Measurements from ENCODE around the gene GOLGA6L2.

The GOLGA6L2 gene

GRCh38 chr15:23482764-23483489 is 35.9 kb upstream of the GOLGA6L2 start:
- Histone ChIP-seq H3K14ac (ENCODE audit: low read length in 2 of 2) (no peak overlapping the region), H2AK5ac (ENCODE audit: low read length, severe bottlenecking) (no peak overlapping the region), H3K27ac (ENCODE audit: low read length, poor library complexity, severe bottlenecking) (no peak overlapping the region), H3K4me1 (ENCODE audit: control insufficient read depth, insufficient read depth, low read depth, low read length) (no peaks in the 10 kb centered on the region), H3K9ac (ENCODE audit: low read length) (no peak overlapping the region), H3K9me3 (ENCODE audit: control insufficient read depth, low read length) (no peaks in the 10 kb centered on the region), H3K18ac (ENCODE audit: low read depth in 1 of 2, low read length in 2 of 2) (no peak overlapping the region), H3K4me2 (ENCODE audit: low read length, poor library complexity, severe bottlenecking) (no peak overlapping the region), H4K8ac (ENCODE audit: low read length) (no peak overlapping the region), H3K4me3 (ENCODE audit: insufficient read depth in 1 of 2, low read depth in 1 of 2, low read length in 2 of 2) (no peak overlapping the region), H3K4ac (ENCODE audit: low read depth in 1 of 2, low read length in 2 of 2) (no peak overlapping the region), H3K36me3 (ENCODE audit: control insufficient read depth in 1 of 2, insufficient read depth in 2 of 2, low read depth in 1 of 2, low read length in 2 of 2) (no peaks in the 10 kb centered on the region), H2BK5ac (ENCODE audit: low read depth, low read length, poor library complexity, severe bottlenecking) (no peak overlapping the region), H4K91ac (ENCODE audit: low read length) (no peak overlapping the region), H2BK12ac (ENCODE audit: low read length in 2 of 2) (no peak overlapping the region), H2BK15ac (ENCODE audit: low read depth, poor library complexity, severe bottlenecking) (no peak overlapping the region), H3K23ac (ENCODE audit: low read length in 2 of 2) (no peak overlapping the region), H2BK120ac (ENCODE audit: low read depth, low read length) (no peak overlapping the region), H3K27me3 (ENCODE audit: control insufficient read depth in 1 of 2, insufficient read depth in 1 of 2, low read length in 2 of 2) (peaks cover 0 to 12% of the 10 kb centered on the region in 2 experiments), H2AFZ (ENCODE audit: low read depth, low read length) (no peak overlapping the region), H3K79me1 (replicated peaks; ENCODE audit: low read length, poor library complexity, severe bottlenecking) (no peaks in the 10 kb centered on the region)
- 38% methylated on average over 2 of the region's 3 CpGs for WGBS
- DNase-seq: no peak

- H3K79me1 ChIP-seq (replicated peaks; ENCODE audit: low read length, poor library complexity, severe bottlenecking): no peaks in the 10 kb centered on the region
- H3K4me1 ChIP-seq (ENCODE audit: control insufficient read depth, insufficient read depth, low read depth, low read length): no peaks in the 10 kb centered on the region
- no peak overlapping the region for H3K9ac ChIP-seq (ENCODE audit: low read length)
- H3K4ac ChIP-seq (ENCODE audit: low read depth in 1 of 2, low read length in 2 of 2): no peak overlapping the region
- no peak overlapping the region for H2BK12ac ChIP-seq (ENCODE audit: low read length in 2 of 2)
- no peak overlapping the region for H3K4me2 ChIP-seq (ENCODE audit: low read length, poor library complexity, severe bottlenecking)
- H2BK5ac ChIP-seq (ENCODE audit: low read depth, low read length, poor library complexity, severe bottlenecking): no peak overlapping the region
- no peak overlapping the region for H4K91ac ChIP-seq (ENCODE audit: low read length)
- peaks cover 0 to 12% of the 10 kb centered on the region in 2 experiments for H3K27me3 ChIP-seq (ENCODE audit: control insufficient read depth in 1 of 2, insufficient read depth in 1 of 2, low read length in 2 of 2)
- no peaks in the 10 kb centered on the region for H3K9me3 ChIP-seq (ENCODE audit: control insufficient read depth, low read length)
- H3K18ac ChIP-seq (ENCODE audit: low read depth in 1 of 2, low read length in 2 of 2): no peak overlapping the region
- H3K27ac ChIP-seq (ENCODE audit: low read length, poor library complexity, severe bottlenecking): no peak overlapping the region
- no peak overlapping the region for H3K4me3 ChIP-seq (ENCODE audit: insufficient read depth in 1 of 2, low read depth in 1 of 2, low read length in 2 of 2)
- no peak overlapping the region for H3K14ac ChIP-seq (ENCODE audit: low read length in 2 of 2)
- WGBS: 72% methylated on average over 1 of the region's 1 CpG
- H3K23ac ChIP-seq (ENCODE audit: low read length in 2 of 2): no peak overlapping the region
- H2AK5ac ChIP-seq (ENCODE audit: low read length, severe bottlenecking): no peak overlapping the region
- H4K8ac ChIP-seq (ENCODE audit: low read length): no peak overlapping the region
- DNase-seq: no peak
- H3K36me3 ChIP-seq (ENCODE audit: control insufficient read depth in 1 of 2, insufficient read depth in 2 of 2, low read depth in 1 of 2, low read length in 2 of 2): no peaks in the 10 kb centered on the region
- H2AFZ ChIP-seq (ENCODE audit: low read depth, low read length): no peak overlapping the region
- H2BK120ac ChIP-seq (ENCODE audit: low read depth, low read length): no peak overlapping the region
- H2BK15ac ChIP-seq (ENCODE audit: low read depth, poor library complexity, severe bottlenecking): no peak overlapping the region
Observed at GRCh38 chr15:23482228-23482627, 35.2 kb upstream of the GOLGA6L2 start.

GRCh38 chr15:23477920-23478319 is 30.9 kb upstream of the GOLGA6L2 start:
- Histone ChIP-seq H3K27ac (ENCODE audit: low read length, poor library complexity, severe bottlenecking) (no peak overlapping the region), H3K9ac (ENCODE audit: low read length) (no peak overlapping the region), H2BK12ac (ENCODE audit: low read length in 2 of 2) (no peak overlapping the region), H3K79me1 (replicated peaks; ENCODE audit: low read length, poor library complexity, severe bottlenecking) (no peaks in the 10 kb centered on the region), H3K4ac (ENCODE audit: low read depth in 1 of 2, low read length in 2 of 2) (no peak overlapping the region), H2AK5ac (ENCODE audit: low read length, severe bottlenecking) (no peak overlapping the region), H3K14ac (ENCODE audit: low read length in 2 of 2) (no peak overlapping the region), H2BK15ac (ENCODE audit: low read depth, poor library complexity, severe bottlenecking) (no peak overlapping the region), H3K36me3 (ENCODE audit: control insufficient read depth in 1 of 2, insufficient read depth in 2 of 2, low read depth in 1 of 2, low read length in 2 of 2) (no peaks in the 10 kb centered on the region), H3K27me3 (ENCODE audit: control insufficient read depth in 1 of 2, insufficient read depth in 1 of 2, low read length in 2 of 2) (peaks cover 0 to 12% of the 10 kb centered on the region in 2 experiments), H3K18ac (ENCODE audit: low read depth in 1 of 2, low read length in 2 of 2) (no peak overlapping the region), H2BK120ac (ENCODE audit: low read depth, low read length) (no peak overlapping the region), H3K4me3 (ENCODE audit: insufficient read depth in 1 of 2, low read depth in 1 of 2, low read length in 2 of 2) (no peak overlapping the region), H2AFZ (ENCODE audit: low read depth, low read length) (no peak overlapping the region), H3K4me2 (ENCODE audit: low read length, poor library complexity, severe bottlenecking) (no peak overlapping the region), H4K91ac (ENCODE audit: low read length) (no peak overlapping the region), H3K9me3 (ENCODE audit: control insufficient read depth, low read length) (no peaks in the 10 kb centered on the region), H3K4me1 (ENCODE audit: control insufficient read depth, insufficient read depth, low read depth, low read length) (no peaks in the 10 kb centered on the region), H3K23ac (ENCODE audit: low read length in 2 of 2) (no peak overlapping the region), H4K8ac (ENCODE audit: low read length) (no peak overlapping the region), H2BK5ac (ENCODE audit: low read depth, low read length, poor library complexity, severe bottlenecking) (no peak overlapping the region)
- no peak for DNase-seq
- 84% methylated on average over 6 of the region's 6 CpGs for WGBS

GRCh38 chr15:23472678-23473077 is 25.6 kb upstream of the GOLGA6L2 start:
- no peak overlapping the region for H2BK15ac ChIP-seq (ENCODE audit: low read depth, poor library complexity, severe bottlenecking)
- H3K4ac ChIP-seq (ENCODE audit: low read depth in 1 of 2, low read length in 2 of 2): no peak overlapping the region
- H3K14ac ChIP-seq (ENCODE audit: low read length in 2 of 2): no peak overlapping the region
- H2BK12ac ChIP-seq (ENCODE audit: low read length in 2 of 2): no peak overlapping the region
- H2BK120ac ChIP-seq (ENCODE audit: low read depth, low read length): no peak overlapping the region
- H3K4me1 ChIP-seq (ENCODE audit: control insufficient read depth, insufficient read depth, low read depth, low read length): no peaks in the 10 kb centered on the region
- H4K91ac ChIP-seq (ENCODE audit: low read length): no peak overlapping the region
- H3K4me2 ChIP-seq (ENCODE audit: low read length, poor library complexity, severe bottlenecking): no peak overlapping the region
- no peak overlapping the region for H2BK5ac ChIP-seq (ENCODE audit: low read depth, low read length, poor library complexity, severe bottlenecking)
- H3K4me3 ChIP-seq (ENCODE audit: insufficient read depth in 1 of 2, low read depth in 1 of 2, low read length in 2 of 2): no peak overlapping the region
- H3K9me3 ChIP-seq (ENCODE audit: control insufficient read depth, low read length): no peaks in the 10 kb centered on the region
- H3K27me3 ChIP-seq (ENCODE audit: control insufficient read depth in 1 of 2, insufficient read depth in 1 of 2, low read length in 2 of 2): peaks cover 0 to 3% of the 10 kb centered on the region in 2 experiments
- H3K79me1 ChIP-seq (replicated peaks; ENCODE audit: low read length, poor library complexity, severe bottlenecking): no peaks in the 10 kb centered on the region
- no peak overlapping the region for H3K18ac ChIP-seq (ENCODE audit: low read depth in 1 of 2, low read length in 2 of 2)
- H2AK5ac ChIP-seq (ENCODE audit: low read length, severe bottlenecking): no peak overlapping the region
- no peak overlapping the region for H3K9ac ChIP-seq (ENCODE audit: low read length)
- H3K27ac ChIP-seq (ENCODE audit: low read length, poor library complexity, severe bottlenecking): no peak overlapping the region
- H4K8ac ChIP-seq (ENCODE audit: low read length): no peak overlapping the region
- no peak overlapping the region for H3K23ac ChIP-seq (ENCODE audit: low read length in 2 of 2)
- no CpG with 5 or more reads among the region's 3 CpGs for WGBS
- no peaks in the 10 kb centered on the region for H3K36me3 ChIP-seq (ENCODE audit: control insufficient read depth in 1 of 2, insufficient read depth in 2 of 2, low read depth in 1 of 2, low read length in 2 of 2)
- no peak for DNase-seq
- H2AFZ ChIP-seq (ENCODE audit: low read depth, low read length): no peak overlapping the region

Data from mesenchymal stem cell (in vitro differentiated cells and primary cell).